GM18909 (cell line): ENCODE data around the gene IQCF2.
"Not testable (repeated sequence)": the region's sequence is repeated elsewhere in the genome, so short reads cannot be mapped to it uniquely, and the experiment has no call there.

Source experiments
- ATAC-seq: cut with Tn5 transposase; IDR thresholded peaks from one replicate; pipeline ENCODE4 v1.9.1; 2021; ENCODE audit warnings: mild to moderate bottlenecking; ENCODE audit not compliant: unreplicated experiment, poor library complexity

The IQCF2 gene

DNA sequence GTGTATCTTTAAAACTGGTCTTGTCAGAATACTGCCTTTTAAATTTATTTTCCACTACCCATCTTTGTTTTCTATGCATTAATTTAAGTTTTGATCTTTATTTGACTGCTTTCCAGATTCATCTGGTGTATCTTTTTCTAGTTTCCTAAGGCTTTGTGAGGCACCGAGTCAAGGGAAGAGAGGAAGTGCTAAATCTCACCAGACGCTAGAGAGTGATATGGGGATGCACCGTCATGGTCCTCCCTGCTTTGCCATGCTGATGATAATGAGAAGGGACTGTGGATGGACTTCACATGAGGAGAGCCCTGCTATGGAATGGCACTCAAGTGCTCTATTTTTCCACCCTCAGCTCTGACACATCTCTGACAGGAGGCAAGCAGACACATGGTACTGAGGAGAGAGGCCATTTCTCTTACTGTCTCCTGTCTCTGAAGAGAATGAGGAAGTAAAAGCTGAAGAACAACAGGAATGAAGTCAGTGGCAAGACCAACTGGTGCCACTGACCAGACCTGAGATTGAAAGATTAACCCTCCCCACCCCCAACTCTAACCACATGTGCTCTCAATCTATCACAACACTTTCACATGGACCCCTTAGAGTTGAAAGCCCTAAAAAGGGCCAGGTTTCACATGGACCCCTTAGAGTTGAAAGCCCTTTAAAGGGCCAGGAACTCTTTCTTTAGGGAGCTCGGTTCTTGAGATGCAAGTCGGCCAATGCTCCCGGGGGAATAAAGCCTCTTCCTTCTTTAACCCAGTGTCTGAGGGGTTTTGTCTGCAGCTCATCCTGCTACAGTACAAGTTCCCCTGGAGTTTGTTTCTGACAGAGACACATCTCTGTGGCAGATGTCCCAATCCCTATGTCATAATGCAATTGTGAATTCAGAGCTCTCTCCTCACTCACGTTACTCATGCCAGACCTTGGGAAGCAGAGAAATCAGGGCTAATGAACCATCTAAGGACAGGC is at the start of gene IQCF2:
Gene IQCF2, plus strand, starts transcription at position 913 of the 963 bp plus-strand sequence. CDS start 52 bp downstream, outside the sequence.
- no peak for ATAC-seq

DNA sequence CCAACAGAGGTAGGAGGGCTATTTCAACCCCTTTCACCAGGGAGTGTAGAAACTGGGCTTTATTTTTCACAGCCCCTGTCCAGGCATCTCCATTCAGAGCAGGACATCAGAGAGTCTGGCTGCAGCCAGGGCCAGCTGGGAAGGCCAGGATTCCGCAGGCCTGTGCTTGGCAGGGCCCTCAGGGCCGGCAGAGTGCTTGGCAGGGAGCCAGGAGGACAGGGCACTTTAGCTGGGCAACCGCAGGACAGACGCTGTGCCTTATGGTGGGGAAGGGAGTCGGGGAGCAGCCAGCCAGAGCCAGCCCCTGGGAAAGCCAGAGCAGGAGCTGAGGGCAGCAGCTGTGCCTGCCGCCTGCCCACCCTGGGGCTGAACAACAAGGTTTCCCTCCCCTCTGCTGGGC is 47.9 kb upstream of the IQCF2 start:
- no peak for ATAC-seq

GRCh38 chr3:51814034-51814433 is 47.4 kb upstream of the IQCF2 start:
- ATAC-seq, result no peak

GRCh38 chr3:51815614-51816013 is 45.8 kb upstream of the IQCF2 start:
- ATAC-seq, result no peak

DNA sequence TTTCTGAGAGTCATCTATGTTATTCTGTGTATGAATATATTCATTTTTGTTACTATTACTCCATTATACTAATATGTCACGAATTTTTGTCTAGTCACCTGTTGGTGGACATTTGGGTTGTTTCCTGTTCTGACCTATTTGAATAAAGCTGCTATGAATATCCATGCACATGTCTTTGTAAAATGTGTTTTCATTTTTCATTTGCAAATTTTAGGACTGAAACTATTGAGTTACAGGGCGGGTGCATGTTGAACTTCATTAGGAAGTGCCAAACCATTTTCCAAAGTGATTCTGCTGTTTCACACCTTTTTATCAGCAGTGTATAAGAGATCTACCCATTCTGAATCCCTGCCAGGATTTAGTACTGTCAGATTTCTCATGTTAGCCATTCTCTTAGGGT is 44.7 kb upstream of the IQCF2 start:
- ATAC-seq, result no peak

DNA sequence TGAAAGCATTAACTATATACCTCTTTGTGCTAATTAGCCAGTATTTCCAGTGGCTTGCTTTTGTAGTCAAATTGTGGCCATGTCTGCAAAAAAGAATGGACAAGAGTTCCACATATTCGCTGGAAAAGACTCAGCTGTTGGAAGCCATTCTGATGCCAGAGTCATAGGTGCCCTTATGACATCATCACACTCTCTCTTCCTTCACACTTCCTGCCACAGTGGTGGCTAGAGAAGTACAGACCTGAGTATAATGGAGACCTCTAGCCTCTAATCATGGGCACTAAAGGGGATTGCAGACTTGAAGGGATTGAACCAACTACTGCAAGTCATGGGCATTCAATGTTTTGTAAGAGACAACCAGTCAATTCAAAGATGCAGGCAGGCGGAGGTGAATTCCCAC is 44.0 kb upstream of the IQCF2 start:
- ATAC-seq, result no peak

DNA sequence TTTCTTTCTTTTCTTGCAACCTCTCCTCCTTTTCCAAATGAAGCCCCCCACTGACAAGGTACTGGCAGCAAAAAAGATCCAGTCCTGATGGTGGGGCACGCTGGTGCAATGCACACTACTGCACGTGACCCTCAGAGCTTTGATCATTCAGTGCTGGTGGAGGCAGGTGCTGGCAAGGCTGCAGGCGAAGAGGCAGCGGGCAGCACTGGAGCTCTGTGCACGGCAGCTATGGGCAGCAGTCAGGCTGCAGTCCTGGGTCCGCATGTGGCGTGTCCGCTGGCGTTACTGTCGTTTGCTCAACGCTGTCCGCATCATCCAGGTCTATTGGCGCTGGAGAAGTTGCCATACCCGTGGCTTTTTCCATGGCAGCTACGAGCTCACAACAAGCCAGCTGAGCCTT is 42.3 kb upstream of the IQCF2 start:
- ATAC-seq, result no peak

DNA sequence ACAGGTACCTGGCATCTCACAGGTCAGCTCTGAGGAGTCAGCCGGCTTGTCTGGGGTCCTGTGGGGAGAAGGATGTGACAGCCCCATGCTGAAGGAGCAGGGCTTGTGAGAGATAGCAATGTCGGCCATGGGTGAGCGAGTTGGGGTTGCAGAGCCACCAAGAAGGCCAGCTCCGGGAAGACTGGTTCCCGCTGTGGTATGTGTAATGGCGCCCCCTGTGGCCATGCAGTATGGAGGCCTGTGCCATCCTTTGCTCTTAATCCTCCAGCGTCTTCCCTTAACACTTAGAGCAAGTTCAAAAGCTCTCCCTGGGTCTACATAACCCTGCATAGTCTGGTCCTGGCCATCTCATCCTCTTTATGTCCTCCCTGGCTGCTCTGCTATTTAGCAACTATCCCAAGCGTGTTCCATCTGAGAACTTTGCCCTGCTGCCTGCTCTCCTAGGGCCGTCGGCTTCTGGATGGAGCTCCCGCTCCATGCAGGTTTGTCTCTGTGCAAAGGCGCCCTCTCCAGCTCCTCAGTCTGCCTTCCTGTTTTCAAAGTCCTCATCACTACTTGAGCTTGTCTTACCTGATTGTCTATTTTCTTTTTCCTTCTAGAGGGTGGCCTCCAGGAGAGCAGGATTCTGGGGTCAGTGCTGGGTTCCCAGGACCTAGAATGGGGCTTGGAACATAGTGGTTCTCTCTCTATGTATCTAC is 41.6 kb upstream of the IQCF2 start:
- no peak for ATAC-seq

GRCh38 chr3:51828297-51828696 is 33.1 kb upstream of the IQCF2 start:
- ATAC-seq, result no peak

DNA sequence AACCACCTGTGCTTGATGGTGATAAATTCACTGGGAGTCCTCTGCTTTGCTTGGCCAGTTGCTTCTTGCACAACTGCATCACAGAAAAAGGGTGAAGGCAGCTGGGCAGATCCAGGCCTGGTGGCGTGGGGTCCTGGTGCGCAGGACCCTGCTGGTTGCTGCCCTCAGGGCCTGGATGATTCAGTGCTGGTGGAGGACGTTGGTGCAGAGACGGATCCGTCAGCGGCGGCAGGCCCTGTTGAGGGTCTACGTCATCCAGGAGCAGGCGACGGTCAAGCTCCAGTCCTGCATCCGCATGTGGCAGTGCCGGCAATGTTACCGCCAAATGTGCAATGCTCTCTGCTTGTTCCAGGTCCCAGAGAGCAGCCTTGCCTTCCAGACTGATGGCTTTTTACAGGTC is 31.1 kb upstream of the IQCF2 start:
- ATAC-seq, result no peak

- no peak for ATAC-seq
Observed at GRCh38 chr3:51830836-51831385, 30.5 kb upstream of the IQCF2 start.

DNA sequence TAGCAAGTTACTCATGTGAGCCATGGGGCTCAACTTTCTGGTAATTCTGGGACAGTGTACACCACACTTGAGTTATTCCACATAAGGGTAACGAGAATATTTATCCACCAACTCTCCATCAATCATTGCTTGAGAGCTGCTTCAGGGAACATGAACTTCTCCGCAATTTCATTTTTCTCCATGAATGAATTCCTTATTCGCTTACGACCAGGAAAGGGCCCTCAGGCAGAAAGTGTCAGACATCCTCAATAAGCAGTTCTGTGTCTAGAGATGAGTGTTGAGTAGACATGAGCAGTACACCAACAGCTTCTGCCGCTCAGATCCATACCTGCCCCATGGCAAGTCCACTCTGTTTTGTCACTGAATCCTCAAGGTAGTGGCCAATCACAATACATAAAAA is 24.8 kb upstream of the IQCF2 start:
- no peak for ATAC-seq

- ATAC-seq, result no peak
Observed at GRCh38 chr3:51845129-51845528, 16.3 kb upstream of the IQCF2 start.

GRCh38 chr3:51855411-51855810 is 6.0 kb upstream of the IQCF2 start:
- not testable (repeated sequence) for ATAC-seq

GRCh38 chr3:51862886-51863285 is 1.5 kb downstream of the IQCF2 start:
- no peak for ATAC-seq

GRCh38 chr3:51868896-51869295 is 7.5 kb downstream of the IQCF2 start:
- ATAC-seq, result not testable (repeated sequence)

DNA sequence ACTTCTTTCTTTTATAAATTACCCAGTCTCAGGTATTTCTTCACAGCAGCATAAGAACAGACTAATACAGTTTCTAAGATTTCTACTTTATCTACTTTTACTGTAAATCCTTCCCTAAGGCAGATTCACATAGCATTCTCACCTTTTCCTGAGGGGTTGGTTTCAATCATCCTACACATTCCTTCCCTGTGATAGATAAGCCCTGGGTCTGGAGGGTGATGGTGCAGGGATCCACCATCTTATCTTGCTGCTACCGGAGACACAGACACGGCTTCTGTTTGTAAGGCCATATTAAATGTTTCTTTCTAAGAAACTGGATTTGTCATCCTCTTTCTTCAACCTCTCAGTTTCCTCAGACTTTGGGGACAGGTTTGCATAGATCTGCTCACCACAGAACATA is 7.9 kb downstream of the IQCF2 start:
- ATAC-seq, result no peak

- ATAC-seq, result no peak
Observed at GRCh38 chr3:51873253-51873766, 11.9 kb downstream of the IQCF2 start.

- ATAC-seq, result no peak
Observed at GRCh38 chr3:51873876-51874275, 12.5 kb downstream of the IQCF2 start.

DNA sequence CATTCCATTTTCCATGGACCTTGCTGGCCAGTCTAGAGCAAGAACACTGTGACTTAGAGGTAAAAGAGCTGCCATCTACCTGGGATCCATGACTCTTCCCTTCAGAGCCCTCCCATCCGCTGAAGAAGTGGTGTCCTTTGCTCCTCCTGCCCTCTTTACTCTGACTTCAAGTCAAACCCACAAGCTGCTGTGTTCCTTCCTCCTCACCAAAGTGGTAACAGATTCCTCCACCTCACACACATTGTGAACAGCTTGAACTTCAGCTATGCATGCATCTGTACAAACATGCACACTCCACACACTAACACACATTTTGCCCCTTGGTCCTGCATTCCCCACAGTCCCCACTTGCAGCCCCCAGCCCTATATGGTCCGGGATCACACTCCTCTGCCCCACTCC is 13.0 kb downstream of the IQCF2 start:
- ATAC-seq, result no peak

- ATAC-seq, result no peak
Observed at GRCh38 chr3:51874889-51875288, 13.5 kb downstream of the IQCF2 start.
